Tibial artery (tissue), 4 donors: Measurements from ENCODE around the gene RGS7.

ENCODE experiments used
- DNase-seq, 2 donors: peaks; one replicate each; pipeline ENCODE4 v3.0.0-alpha.2; 2019
- H3K27ac ChIP-seq, 2 donors: fragments of 200-600 bp; sonication (generic) in 1 of 2; 1 replicate in 1 of 2; 2 replicates in 1 of 2; pipeline ENCODE4 v1.5.1; 2018 to 2019; ENCODE audit warnings: mild to moderate bottlenecking in 1 of 2
- H3K27me3 ChIP-seq, 2 donors: fragments of 200-600 bp; sonication (generic) in 1 of 2; one replicate each; pipeline versions ENCODE4 v1.5.1 to v1.6.0; 2016 to 2019
- H3K36me3 ChIP-seq, 3 donors: fragments of 200-600 bp; sonication (generic) in 2 of 3; one replicate each; pipeline ENCODE4 v1.5.1; 2016 to 2019; ENCODE audit warnings: mild to moderate bottlenecking in 2 of 3
- H3K4me1 ChIP-seq, 4 donors: fragments of 200-600 bp; sonication (generic) in 2 of 4; 1 replicate in 3 of 4; 2 replicates in 1 of 4; pipeline ENCODE4 v1.5.1; 2016 to 2019
- H3K4me3 ChIP-seq, 2 donors: fragments of 200-600 bp; sonication (generic) in 1 of 2; 1 replicate in 1 of 2; 2 replicates in 1 of 2; pipeline ENCODE4 v1.5.1; 2018 to 2019; ENCODE audit warnings: mild to moderate bottlenecking in 2 of 2
- H3K9me3 ChIP-seq, 3 donors: fragments of 200-600 bp; sonication (generic) in 1 of 3; one replicate each; pipeline ENCODE4 v1.5.1; 2016 to 2019
- intact Hi-C: fragments of 100-400 bp; cut with DNase I; formaldehyde crosslinking; loops from one replicate; pipeline ENCODE4 v1.15.0; 2023; ENCODE audit warnings: low total_unique reads
- TF ChIP-seq, protein P1 (sequence below), 2 experiments: fragments of 200-600 bp in 1 of 2; fragments of 450-650 bp in 1 of 2; IDR thresholded peaks; one replicate each; pipeline ENCODE4 v1.5.1; 2017 to 2019; ENCODE audit warnings: antibody characterized with exemption in 2 of 2, mild to moderate bottlenecking in 1 of 2, moderate library complexity in 1 of 2

RGS7 gene

DNA sequence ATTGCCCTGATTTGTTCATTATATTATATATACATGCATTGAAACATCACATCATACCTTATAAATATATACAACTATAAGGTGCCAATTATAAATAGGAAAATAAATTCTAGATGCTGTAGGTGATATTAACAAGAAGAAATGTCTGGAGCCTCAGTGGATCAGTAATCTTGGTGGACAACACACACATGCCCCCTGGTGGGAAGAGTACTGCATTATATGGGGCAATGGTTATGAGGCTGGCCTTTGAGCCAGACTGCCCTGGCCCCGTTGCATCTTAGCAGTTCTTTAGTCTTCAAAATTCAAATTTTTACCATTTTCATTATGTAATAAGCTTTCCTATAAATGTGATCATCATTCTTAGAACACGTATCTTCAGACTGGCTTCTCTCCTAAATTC, 410.1 kb downstream of the RGS7 start:
- no peak overlapping the region for H3K27ac ChIP-seq
- no peaks in the 10 kb centered on the region for H3K4me1 ChIP-seq
- no peaks in the 10 kb centered on the region for H3K27me3 ChIP-seq
- TF ChIP-seq, protein P1, sequence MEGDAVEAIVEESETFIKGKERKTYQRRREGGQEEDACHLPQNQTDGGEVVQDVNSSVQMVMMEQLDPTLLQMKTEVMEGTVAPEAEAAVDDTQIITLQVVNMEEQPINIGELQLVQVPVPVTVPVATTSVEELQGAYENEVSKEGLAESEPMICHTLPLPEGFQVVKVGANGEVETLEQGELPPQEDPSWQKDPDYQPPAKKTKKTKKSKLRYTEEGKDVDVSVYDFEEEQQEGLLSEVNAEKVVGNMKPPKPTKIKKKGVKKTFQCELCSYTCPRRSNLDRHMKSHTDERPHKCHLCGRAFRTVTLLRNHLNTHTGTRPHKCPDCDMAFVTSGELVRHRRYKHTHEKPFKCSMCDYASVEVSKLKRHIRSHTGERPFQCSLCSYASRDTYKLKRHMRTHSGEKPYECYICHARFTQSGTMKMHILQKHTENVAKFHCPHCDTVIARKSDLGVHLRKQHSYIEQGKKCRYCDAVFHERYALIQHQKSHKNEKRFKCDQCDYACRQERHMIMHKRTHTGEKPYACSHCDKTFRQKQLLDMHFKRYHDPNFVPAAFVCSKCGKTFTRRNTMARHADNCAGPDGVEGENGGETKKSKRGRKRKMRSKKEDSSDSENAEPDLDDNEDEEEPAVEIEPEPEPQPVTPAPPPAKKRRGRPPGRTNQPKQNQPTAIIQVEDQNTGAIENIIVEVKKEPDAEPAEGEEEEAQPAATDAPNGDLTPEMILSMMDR (IDR thresholded peaks at IDR 0.05) = peak in 1 of 2 experiments; percentile 12
- no peak for DNase-seq
- no peaks in the 10 kb centered on the region for H3K9me3 ChIP-seq
- no peak overlapping the region for H3K4me3 ChIP-seq
- intact Hi-C loops = no loop called here
- no peaks in the 10 kb centered on the region for H3K36me3 ChIP-seq

GRCh38 chr1:240942901-240943300, 414.1 kb downstream of the RGS7 start:
- no peaks in the 10 kb centered on the region for H3K27me3 ChIP-seq
- intact Hi-C loops = no loop called here
- TF ChIP-seq, protein P1 (IDR thresholded peaks at IDR 0.05) = no peak
- no peak for DNase-seq
- H3K9me3 ChIP-seq = peaks cover 0 to 2% (median 0%) of the 10 kb centered on the region in 3 donors
- H3K4me1 ChIP-seq = no peaks in the 10 kb centered on the region
- H3K27ac ChIP-seq = no peak overlapping the region
- no peak overlapping the region for H3K4me3 ChIP-seq
- no peaks in the 10 kb centered on the region for H3K36me3 ChIP-seq

DNA sequence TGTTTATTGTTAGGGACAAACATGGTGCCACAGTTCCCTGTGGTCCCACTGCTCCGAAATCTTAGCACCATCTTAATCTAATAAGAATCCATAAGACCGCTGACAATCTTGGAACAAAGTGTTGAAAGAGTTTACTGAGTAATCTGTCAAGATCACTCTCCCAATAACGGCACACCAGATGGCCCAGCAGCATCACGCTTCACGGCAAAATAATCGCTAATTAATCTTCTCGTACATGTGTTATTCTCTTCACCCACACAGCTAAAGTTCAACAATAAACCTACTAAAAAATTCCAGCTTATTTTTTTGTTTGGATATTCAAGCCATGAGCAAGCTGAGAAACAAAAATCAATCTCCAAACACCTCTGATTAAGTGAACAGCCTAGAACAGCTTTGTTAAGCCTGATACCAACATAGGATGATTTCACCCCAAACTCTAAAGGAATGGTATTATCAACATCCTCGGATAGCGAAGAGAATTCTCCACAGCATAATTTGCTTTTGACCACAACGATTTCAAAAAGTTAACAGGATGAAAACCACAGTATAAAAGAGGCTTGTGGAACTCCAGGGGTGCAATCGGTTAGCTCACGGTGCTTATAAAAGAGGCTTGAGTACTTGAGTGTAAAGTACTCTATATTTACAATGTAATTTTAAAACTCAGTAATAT, 415.2 kb downstream of the RGS7 start:
- no peaks in the 10 kb centered on the region for H3K27me3 ChIP-seq
- H3K27ac ChIP-seq = no peak overlapping the region
- H3K9me3 ChIP-seq = peaks cover 0 to 12% (median 3%) of the 10 kb centered on the region in 3 donors
- no peak for DNase-seq
- H3K4me3 ChIP-seq = no peak overlapping the region
- no peaks in the 10 kb centered on the region for H3K4me1 ChIP-seq
- TF ChIP-seq, protein P1 (IDR thresholded peaks at IDR 0.05) = no peak
- intact Hi-C loops = no loop called here
- H3K36me3 ChIP-seq = no peaks in the 10 kb centered on the region

GRCh38 chr1:240936911-240937668, 419.9 kb downstream of the RGS7 start:
- TF ChIP-seq, protein P1 (IDR thresholded peaks at IDR 0.05) = no peak
- H3K4me1 ChIP-seq = no peaks in the 10 kb centered on the region
- no peaks in the 10 kb centered on the region for H3K27me3 ChIP-seq
- H3K4me3 ChIP-seq = no peak overlapping the region
- peaks cover 0 to 14% (median 6%) of the 10 kb centered on the region in 3 donors for H3K9me3 ChIP-seq
- no peak overlapping the region for H3K27ac ChIP-seq
- DNase-seq = no peak
- intact Hi-C loops = no loop called here
- H3K36me3 ChIP-seq = no peaks in the 10 kb centered on the region

DNA sequence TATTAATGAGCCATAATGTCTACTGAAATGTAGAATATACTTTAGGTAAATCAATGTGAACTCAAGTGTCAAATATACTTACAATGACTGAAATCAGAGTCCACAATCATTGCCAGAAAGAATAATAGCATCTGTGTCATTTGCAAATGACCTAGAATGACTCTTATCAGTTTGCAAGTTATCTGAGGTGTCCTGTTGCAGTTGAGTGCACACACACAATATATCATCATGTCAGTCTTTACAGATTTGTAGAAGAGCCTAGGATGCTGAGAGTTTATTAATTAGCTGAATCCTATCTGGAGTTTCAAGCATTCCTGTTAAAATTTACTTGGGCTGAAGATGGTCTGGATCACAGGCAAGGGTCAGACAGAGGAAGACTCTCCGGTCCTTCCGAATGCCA, 421.1 kb downstream of the RGS7 start:
- Histone ChIP-seq H3K4me3 (no peak overlapping the region), H3K4me1 (no peaks in the 10 kb centered on the region), H3K9me3 (peaks cover 0 to 14% (median 6%) of the 10 kb centered on the region in 3 donors), H3K27ac (no peak overlapping the region), H3K36me3 (no peaks in the 10 kb centered on the region), H3K27me3 (no peaks in the 10 kb centered on the region)
- TF ChIP-seq, protein P1 (IDR thresholded peaks at IDR 0.05) = no peak
- intact Hi-C loops = no loop called here
- DNase-seq = no peak
